SK-N-SH treated with all-trans-retinoic acid at 6 μM for 48 hours (cell line): Measurements from ENCODE around the gene EDIL3.

Experiments used
- ATAC-seq: fragments of 200-7000 bp; cut with Tn5 transposase; 3 replicates; pipeline ENCODE4 v1.9.1; 2020; ENCODE audit warnings: mild to moderate bottlenecking, moderate library complexity
- ARNTL ChIP-seq: fragments of 450-650 bp; formaldehyde crosslinking; IDR thresholded peaks from 2 replicates; pipeline ENCODE4 v1.5.0; 2020; ENCODE audit warnings: low read depth, mild to moderate bottlenecking, moderate library complexity, borderline replicate concordance
- BACH2 ChIP-seq: fragments of 250-450 bp; sonication (Bioruptor Pico); IDR thresholded peaks from 2 replicates; pipeline ENCODE4 v1.9.0; 2021; ENCODE audit warnings: mild to moderate bottlenecking, borderline replicate concordance
- CSDC2 ChIP-seq: fragments of 250-450 bp; sonication (Bioruptor Pico); IDR thresholded peaks from 2 replicates; pipeline ENCODE4 v1.5.0; 2020; ENCODE audit warnings: mild to moderate bottlenecking, moderate library complexity
- ESRRG ChIP-seq: fragments of 250-450 bp; sonication (Bioruptor Pico); IDR thresholded peaks from 2 replicates; pipeline ENCODE4 v1.6.1; 2021; ENCODE audit warnings: mild to moderate bottlenecking
- GLIS3 ChIP-seq: fragments of 250-450 bp; sonication (Bioruptor Pico); IDR thresholded peaks from 2 replicates; pipeline ENCODE4 v1.5.0; 2020; ENCODE audit warnings: mild to moderate bottlenecking, moderate library complexity
- ISL1 ChIP-seq: fragments of 250-450 bp; sonication (Bioruptor Pico); IDR thresholded peaks from 2 replicates; pipeline ENCODE4 v2.1.2; 2022; ENCODE audit warnings: mild to moderate bottlenecking, moderate library complexity
- OSR1 ChIP-seq: fragments of 250-450 bp; sonication (Bioruptor Pico); IDR thresholded peaks from 2 replicates; pipeline ENCODE4 v1.8.0; 2022; ENCODE audit warnings: moderate library complexity, mild to moderate bottlenecking, inconsistent platforms
- PPARA ChIP-seq: fragments of 250-450 bp; sonication (Bioruptor Pico); IDR thresholded peaks from 2 replicates; pipeline ENCODE4 v1.5.0; 2020; ENCODE audit warnings: mild to moderate bottlenecking, borderline replicate concordance
- RARB ChIP-seq: fragments of 250-450 bp; sonication (Bioruptor Pico); IDR thresholded peaks from 2 replicates; pipeline ENCODE4 v1.8.0; 2021; ENCODE audit warnings: mild to moderate bottlenecking, moderate library complexity
- TCF4 ChIP-seq: fragments of 250-450 bp; sonication (Bioruptor Pico); IDR thresholded peaks from 2 replicates; pipeline ENCODE4 v1.8.0; 2021; ENCODE audit warnings: mild to moderate bottlenecking, moderate library complexity, borderline replicate concordance
- TOX ChIP-seq: fragments of 250-450 bp; sonication (Bioruptor Pico); IDR thresholded peaks from 2 replicates; pipeline ENCODE4 v1.8.0; 2021; ENCODE audit warnings: mild to moderate bottlenecking, moderate library complexity, borderline replicate concordance
- ZC3H10 ChIP-seq: fragments of 250-450 bp; sonication (Bioruptor Pico); IDR thresholded peaks from 2 replicates; pipeline ENCODE4 v1.5.1; 2021; ENCODE audit warnings: mild to moderate bottlenecking, moderate library complexity
- ZFP30 ChIP-seq: fragments of 450-650 bp; formaldehyde crosslinking; IDR thresholded peaks from 2 replicates; pipeline ENCODE4 v1.5.0; 2022; ENCODE audit warnings: mild to moderate bottlenecking, moderate library complexity
- ZNF565 ChIP-seq: fragments of 450-650 bp; formaldehyde crosslinking; conservative IDR thresholded peaks from 2 replicates; pipeline ENCODE4 v1.5.0; 2020; ENCODE audit warnings: low read depth, mild to moderate bottlenecking, moderate library complexity
- ZNF70 ChIP-seq: fragments of 450-650 bp; formaldehyde crosslinking; IDR thresholded peaks from 2 replicates; pipeline ENCODE4 v1.5.0; 2020; ENCODE audit warnings: mild to moderate bottlenecking, moderate library complexity
- ZNF8 ChIP-seq: fragments of 450-650 bp; formaldehyde crosslinking; IDR thresholded peaks from 2 replicates; pipeline ENCODE4 v1.5.0; 2020; ENCODE audit warnings: mild to moderate bottlenecking, moderate library complexity
- TF ChIP-seq, protein P1 (sequence below): fragments of 250-450 bp; sonication (Bioruptor Pico); IDR thresholded peaks from 2 replicates; pipeline ENCODE4 v1.5.1; 2021; ENCODE audit warnings: mild to moderate bottlenecking, moderate library complexity
- TF ChIP-seq, protein P2 (sequence below): fragments of 250-450 bp; sonication (Bioruptor Pico); IDR thresholded peaks from 2 replicates; pipeline ENCODE4 v1.5.0; 2020; ENCODE audit warnings: mild to moderate bottlenecking, moderate library complexity
- TF ChIP-seq, protein P3 (sequence below): fragments of 250-450 bp; sonication (Bioruptor Pico); IDR thresholded peaks from 2 replicates; pipeline ENCODE4 v1.5.1; 2020; ENCODE audit warnings: low read depth, mild to moderate bottlenecking, moderate library complexity
- TF ChIP-seq, protein P4 (sequence below): fragments of 250-450 bp; sonication (Bioruptor Pico); IDR thresholded peaks from 2 replicates; pipeline ENCODE4 v1.8.0; 2020; ENCODE audit warnings: mild to moderate bottlenecking, moderate library complexity, borderline replicate concordance
- TF ChIP-seq, protein P5 (sequence below): fragments of 250-450 bp; sonication (Bioruptor Pico); IDR thresholded peaks from 2 replicates; pipeline ENCODE4 v1.8.0; 2021; ENCODE audit warnings: low read depth, mild to moderate bottlenecking, moderate library complexity, borderline replicate concordance

Gene EDIL3

DNA sequence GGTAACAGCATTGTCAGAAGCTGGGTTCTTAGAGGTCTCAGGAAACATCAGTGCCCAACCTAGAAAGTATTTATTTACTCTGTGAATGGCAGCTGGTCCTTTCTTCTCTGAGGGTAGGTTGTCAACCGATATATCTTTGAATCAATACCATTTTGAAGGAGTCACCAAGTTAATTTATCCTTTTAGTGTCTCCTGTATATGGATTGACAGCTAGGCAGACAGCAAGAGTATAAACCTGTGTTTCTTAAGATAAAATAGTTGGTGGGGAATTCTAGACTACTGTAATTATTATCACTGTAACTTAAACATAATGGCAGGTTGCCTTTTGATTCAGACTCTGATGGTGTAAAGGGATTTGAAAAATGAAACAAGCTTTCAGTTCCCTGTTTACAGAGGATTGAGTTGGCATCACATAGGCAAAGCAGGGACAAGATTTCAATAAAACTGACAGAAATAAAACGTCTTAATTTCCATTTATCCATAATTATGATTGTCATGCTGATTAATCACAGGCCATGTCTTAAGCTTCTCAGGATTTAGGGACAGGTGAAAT lies 473.2 kb downstream of the EDIL3 start:
- TF ChIP-seq PPARA (CRISPR knock-in tag) (no peak), RARB (CRISPR knock-in tag) (no peak), ISL1 (no peak), TOX (CRISPR knock-in tag) (no peak), ZNF565 (CRISPR knock-in tag) (no peak), CSDC2 (CRISPR knock-in tag) (no peak), ARNTL (CRISPR knock-in tag) (no peak), ZNF8 (CRISPR knock-in tag) (no peak), OSR1 (CRISPR knock-in tag) (no peak), ESRRG (CRISPR knock-in tag) (no peak), ZNF70 (CRISPR knock-in tag) (no peak), TCF4 (no peak), GLIS3 (CRISPR knock-in tag) (no peak)
- TF ChIP-seq, protein P1, sequence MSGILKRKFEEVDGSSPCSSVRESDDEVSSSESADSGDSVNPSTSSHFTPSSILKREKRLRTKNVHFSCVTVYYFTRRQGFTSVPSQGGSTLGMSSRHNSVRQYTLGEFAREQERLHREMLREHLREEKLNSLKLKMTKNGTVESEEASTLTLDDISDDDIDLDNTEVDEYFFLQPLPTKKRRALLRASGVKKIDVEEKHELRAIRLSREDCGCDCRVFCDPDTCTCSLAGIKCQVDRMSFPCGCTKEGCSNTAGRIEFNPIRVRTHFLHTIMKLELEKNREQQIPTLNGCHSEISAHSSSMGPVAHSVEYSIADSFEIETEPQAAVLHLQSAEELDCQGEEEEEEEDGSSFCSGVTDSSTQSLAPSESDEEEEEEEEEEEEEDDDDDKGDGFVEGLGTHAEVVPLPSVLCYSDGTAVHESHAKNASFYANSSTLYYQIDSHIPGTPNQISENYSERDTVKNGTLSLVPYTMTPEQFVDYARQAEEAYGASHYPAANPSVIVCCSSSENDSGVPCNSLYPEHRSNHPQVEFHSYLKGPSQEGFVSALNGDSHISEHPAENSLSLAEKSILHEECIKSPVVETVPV (CRISPR knock-in tag): no peak
- TF ChIP-seq, protein P2, sequence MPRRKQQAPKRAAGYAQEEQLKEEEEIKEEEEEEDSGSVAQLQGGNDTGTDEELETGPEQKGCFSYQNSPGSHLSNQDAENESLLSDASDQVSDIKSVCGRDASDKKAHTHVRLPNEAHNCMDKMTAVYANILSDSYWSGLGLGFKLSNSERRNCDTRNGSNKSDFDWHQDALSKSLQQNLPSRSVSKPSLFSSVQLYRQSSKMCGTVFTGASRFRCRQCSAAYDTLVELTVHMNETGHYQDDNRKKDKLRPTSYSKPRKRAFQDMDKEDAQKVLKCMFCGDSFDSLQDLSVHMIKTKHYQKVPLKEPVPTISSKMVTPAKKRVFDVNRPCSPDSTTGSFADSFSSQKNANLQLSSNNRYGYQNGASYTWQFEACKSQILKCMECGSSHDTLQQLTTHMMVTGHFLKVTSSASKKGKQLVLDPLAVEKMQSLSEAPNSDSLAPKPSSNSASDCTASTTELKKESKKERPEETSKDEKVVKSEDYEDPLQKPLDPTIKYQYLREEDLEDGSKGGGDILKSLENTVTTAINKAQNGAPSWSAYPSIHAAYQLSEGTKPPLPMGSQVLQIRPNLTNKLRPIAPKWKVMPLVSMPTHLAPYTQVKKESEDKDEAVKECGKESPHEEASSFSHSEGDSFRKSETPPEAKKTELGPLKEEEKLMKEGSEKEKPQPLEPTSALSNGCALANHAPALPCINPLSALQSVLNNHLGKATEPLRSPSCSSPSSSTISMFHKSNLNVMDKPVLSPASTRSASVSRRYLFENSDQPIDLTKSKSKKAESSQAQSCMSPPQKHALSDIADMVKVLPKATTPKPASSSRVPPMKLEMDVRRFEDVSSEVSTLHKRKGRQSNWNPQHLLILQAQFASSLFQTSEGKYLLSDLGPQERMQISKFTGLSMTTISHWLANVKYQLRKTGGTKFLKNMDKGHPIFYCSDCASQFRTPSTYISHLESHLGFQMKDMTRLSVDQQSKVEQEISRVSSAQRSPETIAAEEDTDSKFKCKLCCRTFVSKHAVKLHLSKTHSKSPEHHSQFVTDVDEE (CRISPR knock-in tag): no peak
- TF ChIP-seq, protein P3, sequence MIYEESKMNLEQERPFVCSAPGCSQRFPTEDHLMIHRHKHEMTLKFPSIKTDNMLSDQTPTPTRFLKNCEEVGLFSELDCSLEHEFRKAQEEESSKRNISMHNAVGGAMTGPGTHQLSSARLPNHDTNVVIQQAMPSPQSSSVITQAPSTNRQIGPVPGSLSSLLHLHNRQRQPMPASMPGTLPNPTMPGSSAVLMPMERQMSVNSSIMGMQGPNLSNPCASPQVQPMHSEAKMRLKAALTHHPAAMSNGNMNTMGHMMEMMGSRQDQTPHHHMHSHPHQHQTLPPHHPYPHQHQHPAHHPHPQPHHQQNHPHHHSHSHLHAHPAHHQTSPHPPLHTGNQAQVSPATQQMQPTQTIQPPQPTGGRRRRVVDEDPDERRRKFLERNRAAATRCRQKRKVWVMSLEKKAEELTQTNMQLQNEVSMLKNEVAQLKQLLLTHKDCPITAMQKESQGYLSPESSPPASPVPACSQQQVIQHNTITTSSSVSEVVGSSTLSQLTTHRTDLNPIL (CRISPR knock-in tag): no peak
- no peak for ATAC-seq

DNA sequence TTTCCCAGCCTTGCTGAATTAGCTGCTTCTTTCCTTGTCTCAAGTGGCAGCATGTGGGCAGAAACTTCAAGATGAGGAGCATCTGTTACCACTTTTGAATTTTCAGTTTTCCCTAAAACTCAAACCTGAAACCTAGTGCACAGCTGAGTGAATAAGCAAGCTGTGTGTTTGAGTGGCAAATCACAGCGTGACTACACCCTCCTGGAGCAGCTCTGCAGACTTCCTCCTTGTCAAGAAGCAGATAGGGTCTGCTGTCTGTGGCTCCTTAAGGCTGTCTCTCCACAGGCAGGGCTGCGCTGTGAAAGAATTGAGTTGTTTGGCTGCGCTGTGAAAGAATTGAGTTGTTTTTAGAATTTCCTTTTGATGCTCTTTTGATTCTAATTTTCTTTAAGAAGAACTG lies 484.4 kb downstream of the EDIL3 start:
- ATAC-seq: peak; percentile 68
- TF ChIP-seq TOX (CRISPR knock-in tag) (no peak), ZNF8 (CRISPR knock-in tag) (no peak), ESRRG (CRISPR knock-in tag) (no peak), BACH2 (CRISPR knock-in tag) (no peak), ZNF70 (CRISPR knock-in tag) (no peak), ZC3H10 (CRISPR knock-in tag) (no peak), OSR1 (CRISPR knock-in tag) (no peak)
- TF ChIP-seq, protein P1 (CRISPR knock-in tag): no peak
- TF ChIP-seq, protein P4, sequence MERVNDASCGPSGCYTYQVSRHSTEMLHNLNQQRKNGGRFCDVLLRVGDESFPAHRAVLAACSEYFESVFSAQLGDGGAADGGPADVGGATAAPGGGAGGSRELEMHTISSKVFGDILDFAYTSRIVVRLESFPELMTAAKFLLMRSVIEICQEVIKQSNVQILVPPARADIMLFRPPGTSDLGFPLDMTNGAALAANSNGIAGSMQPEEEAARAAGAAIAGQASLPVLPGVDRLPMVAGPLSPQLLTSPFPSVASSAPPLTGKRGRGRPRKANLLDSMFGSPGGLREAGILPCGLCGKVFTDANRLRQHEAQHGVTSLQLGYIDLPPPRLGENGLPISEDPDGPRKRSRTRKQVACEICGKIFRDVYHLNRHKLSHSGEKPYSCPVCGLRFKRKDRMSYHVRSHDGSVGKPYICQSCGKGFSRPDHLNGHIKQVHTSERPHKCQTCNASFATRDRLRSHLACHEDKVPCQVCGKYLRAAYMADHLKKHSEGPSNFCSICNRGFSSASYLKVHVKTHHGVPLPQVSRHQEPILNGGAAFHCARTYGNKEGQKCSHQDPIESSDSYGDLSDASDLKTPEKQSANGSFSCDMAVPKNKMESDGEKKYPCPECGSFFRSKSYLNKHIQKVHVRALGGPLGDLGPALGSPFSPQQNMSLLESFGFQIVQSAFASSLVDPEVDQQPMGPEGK (CRISPR knock-in tag): no peak

DNA sequence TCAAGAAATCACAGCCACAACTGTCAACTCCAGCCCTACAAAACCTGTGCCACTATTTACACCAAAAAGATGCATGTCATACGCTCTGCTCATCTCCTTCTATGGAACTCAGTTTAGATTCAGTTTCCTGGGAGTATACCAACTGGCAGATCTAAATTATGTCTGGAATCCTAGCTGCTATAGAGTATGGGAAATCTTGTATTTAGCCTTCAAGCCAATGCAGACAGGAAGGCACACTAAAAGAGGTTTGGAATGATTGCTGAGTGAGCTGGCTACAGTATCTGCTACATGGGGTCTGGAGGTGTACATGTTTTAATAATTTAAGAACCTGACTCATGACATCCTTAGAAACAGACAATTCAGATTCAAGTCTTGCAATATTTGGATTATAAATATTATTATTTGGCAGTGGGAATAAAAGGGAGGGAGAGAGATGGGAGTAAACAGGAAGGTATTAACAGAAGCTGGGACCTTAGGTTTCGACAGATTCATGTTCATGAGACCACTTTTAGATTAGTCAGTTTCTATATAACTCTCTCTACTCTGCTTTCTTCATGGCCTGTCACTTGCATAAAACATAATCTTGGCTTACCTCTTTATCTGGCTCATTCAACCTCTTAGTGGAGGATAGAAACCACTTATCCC lies 485.2 kb downstream of the EDIL3 start:
- ATAC-seq: peak; percentile 97
- TF ChIP-seq, protein P2 (CRISPR knock-in tag): no peak
- TF ChIP-seq ISL1: no peak
- TF ChIP-seq, protein P5, sequence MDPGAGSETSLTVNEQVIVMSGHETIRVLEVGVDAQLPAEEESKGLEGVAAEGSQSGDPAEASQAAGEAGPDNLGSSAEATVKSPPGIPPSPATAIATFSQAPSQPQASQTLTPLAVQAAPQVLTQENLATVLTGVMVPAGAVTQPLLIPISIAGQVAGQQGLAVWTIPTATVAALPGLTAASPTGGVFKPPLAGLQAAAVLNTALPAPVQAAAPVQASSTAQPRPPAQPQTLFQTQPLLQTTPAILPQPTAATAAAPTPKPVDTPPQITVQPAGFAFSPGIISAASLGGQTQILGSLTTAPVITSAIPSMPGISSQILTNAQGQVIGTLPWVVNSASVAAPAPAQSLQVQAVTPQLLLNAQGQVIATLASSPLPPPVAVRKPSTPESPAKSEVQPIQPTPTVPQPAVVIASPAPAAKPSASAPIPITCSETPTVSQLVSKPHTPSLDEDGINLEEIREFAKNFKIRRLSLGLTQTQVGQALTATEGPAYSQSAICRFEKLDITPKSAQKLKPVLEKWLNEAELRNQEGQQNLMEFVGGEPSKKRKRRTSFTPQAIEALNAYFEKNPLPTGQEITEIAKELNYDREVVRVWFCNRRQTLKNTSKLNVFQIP (CRISPR knock-in tag): no peak
- TF ChIP-seq ZFP30 (CRISPR knock-in tag): no peak
- TF ChIP-seq TOX (CRISPR knock-in tag): no peak
- no peak for TF ChIP-seq OSR1 (CRISPR knock-in tag)
- TF ChIP-seq CSDC2 (CRISPR knock-in tag): no peak
- TF ChIP-seq, protein P1 (CRISPR knock-in tag): no peak
- no peak for TF ChIP-seq ESRRG (CRISPR knock-in tag)
